ENCODE results near the gene GRM8.

DNA sequence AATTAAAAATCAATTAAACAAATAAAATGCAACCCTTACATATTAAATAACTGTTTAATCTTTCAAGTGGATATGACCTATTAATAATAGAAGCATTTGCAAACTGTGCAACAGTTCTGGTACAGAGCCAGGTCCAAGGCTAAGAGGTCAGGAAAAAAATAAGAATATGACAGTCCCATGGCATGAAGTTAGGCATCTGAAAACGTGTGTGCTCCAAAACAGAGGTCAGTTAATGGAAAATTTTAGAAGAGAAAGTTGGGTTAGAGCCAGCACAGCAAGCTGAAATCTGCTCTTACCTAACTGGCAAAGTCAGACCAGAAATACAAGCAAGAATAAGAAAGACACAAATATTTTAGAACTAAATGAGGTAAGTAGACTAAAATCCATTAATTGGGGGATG is 757.7 kb downstream of the GRM8 start:
- TF ChIP-seq, protein P1, sequence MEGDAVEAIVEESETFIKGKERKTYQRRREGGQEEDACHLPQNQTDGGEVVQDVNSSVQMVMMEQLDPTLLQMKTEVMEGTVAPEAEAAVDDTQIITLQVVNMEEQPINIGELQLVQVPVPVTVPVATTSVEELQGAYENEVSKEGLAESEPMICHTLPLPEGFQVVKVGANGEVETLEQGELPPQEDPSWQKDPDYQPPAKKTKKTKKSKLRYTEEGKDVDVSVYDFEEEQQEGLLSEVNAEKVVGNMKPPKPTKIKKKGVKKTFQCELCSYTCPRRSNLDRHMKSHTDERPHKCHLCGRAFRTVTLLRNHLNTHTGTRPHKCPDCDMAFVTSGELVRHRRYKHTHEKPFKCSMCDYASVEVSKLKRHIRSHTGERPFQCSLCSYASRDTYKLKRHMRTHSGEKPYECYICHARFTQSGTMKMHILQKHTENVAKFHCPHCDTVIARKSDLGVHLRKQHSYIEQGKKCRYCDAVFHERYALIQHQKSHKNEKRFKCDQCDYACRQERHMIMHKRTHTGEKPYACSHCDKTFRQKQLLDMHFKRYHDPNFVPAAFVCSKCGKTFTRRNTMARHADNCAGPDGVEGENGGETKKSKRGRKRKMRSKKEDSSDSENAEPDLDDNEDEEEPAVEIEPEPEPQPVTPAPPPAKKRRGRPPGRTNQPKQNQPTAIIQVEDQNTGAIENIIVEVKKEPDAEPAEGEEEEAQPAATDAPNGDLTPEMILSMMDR (IDR thresholded peaks at IDR 0.05; ENCODE audit: poor library complexity, severe bottlenecking) = no peak
- TF ChIP-seq POLR2AphosphoS5 (IDR thresholded peaks at IDR 0.05) (no peak), TAF1 (IDR thresholded peaks at IDR 0.05; ENCODE audit: low read depth) (no peak)

Data from neural cell (in vitro differentiated cells).